ENCODE data around the gene MSN. TPM values are rescaled to one million over a fixed set of nuclear protein-coding genes. Genes with fewer than 3 reads are reported as not detected.
A peak's percentile ranks its signal among the peaks of the same experiment; 100 is the strongest.
"Not testable (repeated sequence)": the region's sequence is repeated elsewhere in the genome, so short reads cannot be mapped to it uniquely, and the experiment has no call there.

Gene MSN
- polyA plus RNA-seq, 1 donor from 2014 or later = 498 TPM

DNA sequence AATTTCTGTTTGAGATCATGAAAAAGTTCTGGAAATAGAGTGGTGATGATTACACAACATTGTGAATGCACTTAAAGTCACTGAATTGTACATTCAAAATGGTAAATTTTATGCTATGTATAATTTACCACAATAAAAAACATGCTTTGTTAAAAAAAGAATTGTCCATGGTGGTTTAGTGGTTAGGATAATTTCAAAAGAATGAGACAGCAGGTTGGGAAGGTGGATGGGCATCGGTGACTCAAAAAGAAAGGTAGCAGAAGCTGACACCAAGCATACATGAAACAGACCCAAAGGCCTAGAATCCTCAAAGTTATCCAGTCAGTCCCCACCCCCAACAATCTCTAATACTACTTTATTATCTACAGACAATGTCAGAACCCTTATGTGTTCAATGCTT is 91.1 kb downstream of the MSN start:
- Mint-ChIP-seq H3K27ac (no peak overlapping the region), H3K4me1 (peaks cover 0 to 4% (median 2%) of the 10 kb centered on the region in 3 donors), H3K9me3 (peaks cover 2 to 8% (median 2%) of the 10 kb centered on the region in 3 donors), H3K4me3 (no peak overlapping the region), H3K27me3 (no peaks in the 10 kb centered on the region), H3K36me3 (peaks cover 3% of the 10 kb centered on the region)

DNA sequence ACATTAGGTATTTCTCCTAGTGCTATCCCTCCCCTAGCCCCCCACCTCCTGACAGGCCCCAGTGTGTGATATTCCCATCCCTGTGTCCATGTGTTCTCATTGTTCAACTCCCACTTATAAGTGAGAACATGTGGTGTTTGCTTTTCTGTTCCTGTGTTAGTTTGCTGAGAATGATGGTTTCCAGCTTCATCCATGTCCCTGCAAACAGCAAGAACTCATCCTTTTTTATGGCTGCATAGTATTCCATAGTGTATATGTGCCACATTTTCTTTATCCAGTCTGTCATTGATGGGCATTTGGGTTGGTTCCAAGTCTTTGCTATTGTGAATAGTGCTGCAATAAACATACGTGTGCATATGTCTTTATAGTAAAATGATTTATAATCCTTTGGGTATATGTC is 92.1 kb downstream of the MSN start:
- H3K27me3 Mint-ChIP-seq, H3K4me3 Mint-ChIP-seq, H3K27ac Mint-ChIP-seq, H3K4me1 Mint-ChIP-seq, H3K36me3 Mint-ChIP-seq, H3K9me3 Mint-ChIP-seq: not testable (repeated sequence)

DNA sequence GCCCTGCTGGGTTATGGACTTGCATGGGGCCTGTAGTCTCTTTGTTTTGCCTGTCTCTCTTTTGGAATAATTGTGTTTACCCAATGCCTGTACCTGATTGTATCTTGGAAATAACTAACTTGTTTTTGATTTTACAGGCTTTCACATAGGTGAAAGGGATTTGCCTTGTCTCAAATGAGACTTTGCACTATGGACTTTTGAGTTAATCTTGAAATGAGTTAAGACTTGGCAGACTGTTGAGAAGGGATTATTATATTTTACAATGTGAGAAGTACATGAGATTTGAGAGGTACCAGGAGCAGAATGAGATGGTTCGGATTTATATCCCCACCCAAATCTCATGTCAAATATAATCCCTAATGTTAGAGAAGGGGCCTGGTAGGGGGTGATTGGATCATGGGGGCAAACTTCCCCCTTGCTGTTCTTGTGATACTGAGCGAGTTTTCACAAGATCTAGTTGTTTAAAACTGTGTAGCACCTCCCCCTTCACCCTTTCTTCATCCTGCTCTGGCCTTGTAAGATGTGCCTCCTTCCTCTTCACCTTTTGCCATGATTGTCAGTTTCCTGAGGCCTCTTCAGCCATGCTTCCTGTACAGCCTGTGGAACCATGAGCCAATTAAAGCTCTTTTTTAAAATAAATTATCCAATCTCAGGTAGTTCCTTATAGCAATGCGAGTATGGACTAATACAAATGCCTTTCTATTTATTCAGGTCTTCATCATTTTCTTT is 102.3 kb downstream of the MSN start:
- Mint-ChIP-seq H3K9me3 (peaks cover 0 to 3% (median 0%) of the 10 kb centered on the region in 3 donors), H3K4me1 (peaks cover 20 to 24% (median 21%) of the 10 kb centered on the region in 3 donors), H3K4me3 (no peak overlapping the region), H3K27me3 (peaks cover 3% of the 10 kb centered on the region), H3K36me3 (peaks cover 3% of the 10 kb centered on the region), H3K27ac (peak overlapping the region in 2 of 3 donors; percentile 78 to 86)

DNA sequence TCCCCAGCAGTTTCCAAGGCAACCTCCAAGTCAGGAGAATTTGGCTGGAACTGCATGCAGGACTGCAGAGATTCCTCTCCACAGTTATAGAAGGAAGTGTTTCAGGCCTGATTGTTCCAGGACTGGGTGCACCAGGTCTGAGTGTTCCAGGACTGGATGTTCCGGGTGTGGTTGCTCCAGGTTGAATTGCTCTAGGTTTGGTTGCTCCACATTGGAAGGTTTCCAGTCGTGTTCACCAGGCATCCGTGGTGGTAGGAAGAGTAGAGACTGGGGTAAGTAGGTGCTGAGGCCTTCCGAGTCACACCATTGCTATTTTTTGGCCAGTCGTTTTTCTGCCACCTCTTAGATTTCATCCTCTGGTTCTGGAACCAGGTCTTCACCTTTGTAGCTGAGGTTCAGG is 105.4 kb downstream of the MSN start:
- peaks cover 0 to 3% (median 0%) of the 10 kb centered on the region in 3 donors for H3K9me3 Mint-ChIP-seq
- peaks cover 1% of the 10 kb centered on the region for H3K27me3 Mint-ChIP-seq
- no peaks in the 10 kb centered on the region for H3K36me3 Mint-ChIP-seq
- H3K4me3 Mint-ChIP-seq = no peak overlapping the region
- peak overlapping the region in 1 of 3 donors; percentile 26 for H3K27ac Mint-ChIP-seq
- peaks cover 19 to 21% (median 20%) of the 10 kb centered on the region in 3 donors for H3K4me1 Mint-ChIP-seq

DNA sequence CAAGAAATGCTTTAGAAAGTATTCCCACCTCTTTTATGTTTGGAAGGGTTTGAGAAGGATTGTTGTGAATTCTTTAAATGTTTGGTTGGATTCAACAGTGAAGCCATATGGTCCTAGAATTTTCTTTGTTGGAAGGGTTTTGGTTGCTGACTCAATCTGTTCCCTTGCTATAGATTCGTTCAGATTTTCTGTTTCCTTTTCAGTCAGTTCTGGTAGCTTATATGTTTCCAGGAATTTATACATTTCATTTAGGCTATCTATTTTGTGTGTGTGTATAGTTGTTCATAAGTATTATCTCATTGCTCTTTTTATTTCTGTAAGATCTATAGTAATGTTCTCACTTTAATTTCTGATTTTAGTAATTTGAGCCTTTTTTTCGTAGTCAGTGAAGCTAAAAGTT is 114.4 kb downstream of the MSN start:
- Mint-ChIP-seq H3K4me1 (peaks cover 13 to 19% (median 18%) of the 10 kb centered on the region in 3 donors), H3K27me3 (peaks cover 17% of the 10 kb centered on the region), H3K36me3 (peaks cover 2% of the 10 kb centered on the region), H3K27ac (no peak overlapping the region), H3K9me3 (no peaks in the 10 kb centered on the region), H3K4me3 (peak overlapping the region in 1 of 4 donors; percentile 1)

DNA sequence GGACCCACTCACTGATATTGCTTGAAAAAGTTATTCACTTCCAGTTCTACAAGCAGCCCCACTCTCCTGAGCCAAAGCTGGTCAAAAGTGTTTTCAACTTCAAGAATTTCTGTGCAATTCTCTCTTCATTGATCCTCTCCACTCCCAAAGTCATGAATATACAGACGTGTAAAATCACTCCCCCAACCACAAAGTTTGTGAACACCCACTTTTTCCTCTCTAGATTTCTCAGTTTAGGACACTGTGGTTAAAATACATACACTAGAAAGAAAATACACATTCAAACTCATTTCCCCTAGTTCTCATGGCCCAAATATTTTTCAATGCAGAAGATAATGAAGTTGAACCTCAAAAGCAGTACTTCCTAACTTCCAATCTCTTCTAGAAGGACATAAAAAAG is 116.3 kb downstream of the MSN start:
- Mint-ChIP-seq H3K27me3 (peaks cover 11% of the 10 kb centered on the region), H3K36me3 (peaks cover 2% of the 10 kb centered on the region), H3K4me1 (peaks cover 13 to 18% (median 17%) of the 10 kb centered on the region in 3 donors), H3K4me3 (no peak overlapping the region), H3K9me3 (no peaks in the 10 kb centered on the region), H3K27ac (no peak overlapping the region)

Other genes starting within 250 kb of the MSN start
- 35.6 TPM for gene LAS1L, start 132.9 kb upstream of the MSN start, polyA plus RNA-seq